AG10803 (cell line): ENCODE measurements around the gene OR2W3.

Experiments
- DNase-seq: peaks from one replicate; pipeline ENCODE4 v3.0.0; 2010; ENCODE audit warnings: low read depth
- H3K4me3 ChIP-seq: 2 replicates; pipeline ENCODE4 v1.5.1; 2011; ENCODE audit warnings: mild to moderate bottlenecking, low read length, control low read depth
- TF ChIP-seq, protein P1 (sequence below): conservative IDR thresholded peaks from 2 replicates; pipeline ENCODE4 v1.5.1; 2011; ENCODE audit warnings: mild to moderate bottlenecking, low read length, control low read depth, inconsistent platforms

OR2W3 gene

DNA sequence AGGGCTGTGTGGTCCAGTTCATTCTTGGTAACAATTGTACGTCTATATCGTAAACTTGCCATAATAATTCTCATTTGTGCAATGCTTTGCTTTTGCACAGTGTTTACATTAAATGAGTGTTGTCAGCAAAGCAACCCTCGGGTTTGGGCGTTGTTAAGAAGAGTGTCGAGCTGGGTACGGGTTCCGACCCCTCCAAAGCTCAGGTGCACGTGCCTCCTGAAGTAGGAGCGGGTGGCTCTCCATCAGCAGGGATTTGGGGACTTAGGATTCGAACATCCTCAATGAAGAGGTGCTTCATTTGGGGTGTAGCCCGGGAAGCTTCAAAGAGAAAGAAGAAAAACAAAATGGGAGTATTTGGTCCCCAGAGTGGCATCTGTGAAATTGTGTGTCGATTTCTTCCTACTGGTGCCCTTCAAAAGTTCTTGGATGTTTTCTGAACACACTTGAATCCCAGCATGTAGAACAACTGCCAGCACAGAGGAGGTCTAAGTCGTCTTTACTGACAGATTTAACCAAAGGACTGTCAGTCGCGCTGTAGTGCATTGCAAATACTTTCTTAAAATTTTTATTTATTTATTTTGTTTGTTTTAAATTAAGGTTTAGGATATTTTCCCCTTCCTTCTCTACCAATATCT lies 37.3 kb upstream of the OR2W3 start:
- H3K4me3 ChIP-seq: no peak overlapping the region
- TF ChIP-seq, protein P1, sequence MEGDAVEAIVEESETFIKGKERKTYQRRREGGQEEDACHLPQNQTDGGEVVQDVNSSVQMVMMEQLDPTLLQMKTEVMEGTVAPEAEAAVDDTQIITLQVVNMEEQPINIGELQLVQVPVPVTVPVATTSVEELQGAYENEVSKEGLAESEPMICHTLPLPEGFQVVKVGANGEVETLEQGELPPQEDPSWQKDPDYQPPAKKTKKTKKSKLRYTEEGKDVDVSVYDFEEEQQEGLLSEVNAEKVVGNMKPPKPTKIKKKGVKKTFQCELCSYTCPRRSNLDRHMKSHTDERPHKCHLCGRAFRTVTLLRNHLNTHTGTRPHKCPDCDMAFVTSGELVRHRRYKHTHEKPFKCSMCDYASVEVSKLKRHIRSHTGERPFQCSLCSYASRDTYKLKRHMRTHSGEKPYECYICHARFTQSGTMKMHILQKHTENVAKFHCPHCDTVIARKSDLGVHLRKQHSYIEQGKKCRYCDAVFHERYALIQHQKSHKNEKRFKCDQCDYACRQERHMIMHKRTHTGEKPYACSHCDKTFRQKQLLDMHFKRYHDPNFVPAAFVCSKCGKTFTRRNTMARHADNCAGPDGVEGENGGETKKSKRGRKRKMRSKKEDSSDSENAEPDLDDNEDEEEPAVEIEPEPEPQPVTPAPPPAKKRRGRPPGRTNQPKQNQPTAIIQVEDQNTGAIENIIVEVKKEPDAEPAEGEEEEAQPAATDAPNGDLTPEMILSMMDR: no peak
- DNase-seq: no peak

- no peak for DNase-seq
- TF ChIP-seq, protein P1: no peak
- no peak overlapping the region for H3K4me3 ChIP-seq
Measured at GRCh38 chr1:247862756-247863155, 32.6 kb upstream of the OR2W3 start.

- no peak overlapping the region for H3K4me3 ChIP-seq
- TF ChIP-seq, protein P1: no peak
Measured at GRCh38 chr1:247864644-247865043, 30.7 kb upstream of the OR2W3 start.

DNA sequence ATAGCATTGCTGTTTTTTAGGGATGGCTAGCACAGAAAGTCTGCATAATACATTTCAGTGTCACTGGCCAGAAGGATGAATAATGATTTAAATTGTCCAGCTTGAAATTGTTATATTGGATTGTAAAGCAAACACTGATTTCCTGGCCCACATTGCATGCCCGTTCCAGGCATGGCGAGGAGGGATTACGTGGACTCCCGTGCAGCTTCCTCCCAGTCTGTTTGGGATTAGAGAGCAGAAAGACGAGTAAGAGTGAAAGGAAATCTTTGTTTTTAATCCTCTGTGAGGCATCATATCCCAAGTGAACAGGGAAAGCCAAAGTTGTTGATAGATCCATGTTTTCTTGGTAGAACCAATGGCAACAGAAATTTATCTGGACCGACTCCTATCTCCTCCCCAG lies 30.0 kb upstream of the OR2W3 start:
- TF ChIP-seq, protein P1: no peak
- H3K4me3 ChIP-seq: no peak overlapping the region
- DNase-seq: no peak

More at GRCh38 chr1:247864644-247865043, 30.7 kb upstream of the OR2W3 start:
- DNase-seq: no peak

GRCh38 chr1:247883346-247883745 lies 12.0 kb upstream of the OR2W3 start:
- no peak overlapping the region for H3K4me3 ChIP-seq
- TF ChIP-seq, protein P1: no peak
- no peak for DNase-seq

- no peak overlapping the region for H3K4me3 ChIP-seq
- TF ChIP-seq, protein P1: no peak
- no peak for DNase-seq
Measured at GRCh38 chr1:247884797-247885413, 10.5 kb upstream of the OR2W3 start.

DNA sequence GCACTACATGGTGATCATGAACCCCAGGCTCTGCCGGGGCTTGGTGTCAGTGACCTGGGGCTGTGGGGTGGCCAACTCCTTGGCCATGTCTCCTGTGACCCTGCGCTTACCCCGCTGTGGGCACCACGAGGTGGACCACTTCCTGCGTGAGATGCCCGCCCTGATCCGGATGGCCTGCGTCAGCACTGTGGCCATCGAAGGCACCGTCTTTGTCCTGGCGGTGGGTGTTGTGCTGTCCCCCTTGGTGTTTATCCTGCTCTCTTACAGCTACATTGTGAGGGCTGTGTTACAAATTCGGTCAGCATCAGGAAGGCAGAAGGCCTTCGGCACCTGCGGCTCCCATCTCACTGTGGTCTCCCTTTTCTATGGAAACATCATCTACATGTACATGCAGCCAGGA lies 589 bp downstream of the OR2W3 start:
- TF ChIP-seq, protein P1: no peak
- no peak for DNase-seq
- H3K4me3 ChIP-seq: no peak overlapping the region
